HG03460 (cell line): ENCODE results near the gene CCDC82.

Experiments
- ATAC-seq: cut with Tn5 transposase; IDR thresholded peaks from one replicate; pipeline ENCODE4 v1.9.1; 2021; ENCODE audit not compliant: unreplicated experiment

CCDC82 gene

GRCh38 chr11:96365493-96365892, 24.2 kb downstream of the CCDC82 start:
- ATAC-seq: no peak

- no peak for ATAC-seq
Observed at GRCh38 chr11:96361778-96362177, 27.9 kb downstream of the CCDC82 start.

- no peak for ATAC-seq
Observed at GRCh38 chr11:96358321-96358720, 31.4 kb downstream of the CCDC82 start.

- ATAC-seq: no peak
Observed at GRCh38 chr11:96357794-96358193, 31.9 kb downstream of the CCDC82 start.

- no peak for ATAC-seq
Observed at GRCh38 chr11:96356848-96357247, 32.9 kb downstream of the CCDC82 start.

GRCh38 chr11:96342961-96343711, 46.6 kb downstream of the CCDC82 start, which contains the start of gene MAML2:
Gene MAML2 (minus strand): TSS chr11:96343195. CDS start chr11:96341895, 1,300 bp downstream.
- ATAC-seq: peak; percentile 72

GRCh38 chr11:96342014-96342960, 47.4 kb downstream of the CCDC82 start:
- no peak for ATAC-seq

- peak; percentile 35 for ATAC-seq
Observed at GRCh38 chr11:96341211-96342013, 48.3 kb downstream of the CCDC82 start.

- ATAC-seq: no peak
Observed at GRCh38 chr11:96340555-96340885, 49.2 kb downstream of the CCDC82 start.

GRCh38 chr11:96339706-96340554, 49.8 kb downstream of the CCDC82 start:
- ATAC-seq: no peak

- peak; percentile 37 for ATAC-seq
Observed at GRCh38 chr11:96338910-96339705, 50.6 kb downstream of the CCDC82 start.

- ATAC-seq: peak; percentile 30
Observed at GRCh38 chr11:96337541-96338431, 51.9 kb downstream of the CCDC82 start.

- no peak for ATAC-seq
Observed at GRCh38 chr11:96335388-96335787, 54.3 kb downstream of the CCDC82 start.

- ATAC-seq: no peak
Observed at GRCh38 chr11:96334219-96334618, 55.5 kb downstream of the CCDC82 start.

- ATAC-seq: no peak
Observed at GRCh38 chr11:96333191-96333719, 56.5 kb downstream of the CCDC82 start.

GRCh38 chr11:96332126-96332771, 57.5 kb downstream of the CCDC82 start:
- ATAC-seq: no peak

GRCh38 chr11:96331699-96332116, 58.0 kb downstream of the CCDC82 start:
- ATAC-seq: no peak

GRCh38 chr11:96330511-96330859, 59.2 kb downstream of the CCDC82 start:
- no peak for ATAC-seq
